Ovary (tissue), 9 donors: ENCODE data around the gene GTPBP6. TPM values are rescaled to one million over a fixed set of nuclear protein-coding genes. Genes with fewer than 3 reads are reported as not detected.

ENCODE experiments used
- DNase-seq, 5 donors: peaks; one replicate each; pipeline ENCODE4 v3.0.0-alpha.2; 2019 to 2020
- H3K27ac ChIP-seq, 2 donors: fragments of 200-600 bp; one replicate each; pipeline versions ENCODE4 v1.5.1 to v1.8.0; 2019 to 2022
- H3K27me3 ChIP-seq: fragments of 200-600 bp; one replicate; pipeline ENCODE4 v1.8.0; 2022
- H3K36me3 ChIP-seq: fragments of 200-600 bp; sonication (generic); one replicate; pipeline ENCODE4 v1.5.1; 2019
- H3K4me1 ChIP-seq: one replicate; pipeline ENCODE4 v1.8.1; 2013; ENCODE audit warnings: mild to moderate bottlenecking, moderate library complexity; ENCODE audit not compliant: insufficient read depth
- H3K4me3 ChIP-seq: fragments of 200-600 bp; sonication (generic); one replicate; pipeline ENCODE4 v1.5.1; 2017
- H3K9me3 ChIP-seq, 2 donors: fragments of 200-600 bp in 1 of 2; sonication (generic) in 1 of 2; one replicate each; pipeline versions ENCODE4 v1.5.1 to v1.8.1; 2013 to 2019; ENCODE audit warnings: mild to moderate bottlenecking in 1 of 2, moderate library complexity in 1 of 2
- CTCF ChIP-seq, 3 donors: fragments of 450-650 bp in 2 of 3; fragments of 200-600 bp in 1 of 3; IDR thresholded peaks; one replicate each; pipeline versions ENCODE4 v1.5.1 to v1.8.0; 2016 to 2022; ENCODE audit warnings: antibody characterized with exemption in 3 of 3, mild to moderate bottlenecking in 1 of 3
- EP300 ChIP-seq: sonication (generic); formaldehyde crosslinking; IDR thresholded peaks from one replicate; pipeline ENCODE4 v1.6.1; 2017; ENCODE audit warnings: antibody characterized with exemption
- POLR2A ChIP-seq: fragments of 450-650 bp; IDR thresholded peaks from one replicate; pipeline ENCODE4 v1.6.1; 2017; ENCODE audit warnings: antibody characterized with exemption, mild to moderate bottlenecking, moderate library complexity
- WGBS, 3 donors: extraction: QIAGEN DNeasy Blood & Tissue Kit in 1 of 3; methylation state at CpG; one replicate each; pipeline versions ENCODE4 v1.1.5 to v1.1.7; 2013 to 2017; 5-methylcytosine and 5-hydroxymethylcytosine counted together
- intact Hi-C, 4 donors: fragments of 100-400 bp; cut with DNase I; formaldehyde crosslinking; loops; one replicate each; pipeline versions ENCODE4 v1.11.0 to v1.15.1; 2022 to 2023
- polyA plus RNA-seq, 2 donors: library from polyadenylated mRNA; stranded (reverse); fragments of 200-250 nt in 1 of 2; fragments of 350-450 nt in 1 of 2; fragmentation: Illumina TruSeq in 1 of 2; extraction: RNeasy Lipid Tissue Mini Kit (QIAGEN cat#74804) in 1 of 2; gene quantifications; one replicate each; pipeline ENCODE4 v1.2.3, GENCODE V29; 2013 to 2014
- total RNA-seq, 7 donors: library from RNA; depleted of rRNA in 2 of 7; stranded (reverse); fragments of >200 nt in 2 of 7; fragmentation: NEBNext Ultra II Directional in 3 of 7; extraction: Animal tissue kit (Norgen Biotek cat#: 25700) in 3 of 7; gene quantifications; one replicate each; pipeline versions ENCODE4 v1.1.0 to v1.2.4, GENCODE V29; 2016 to 2023
- donor health status: DM: no; HTN: no; CAD: no; lungs with moderate emphysema.
- donor health status: DM: no; HTN: no; CAD: no.
- donor health status: Bipolar disorder and iron deficiency.
- donor health status: DM: yes; HTN: yes; CAD: no.
- donor health status: DM: no; HTN: no; CAD: no.
- donor health status: DM: yes; HTN: yes; CAD: no.

Gene GTPBP6
- total and polyA plus RNA-seq, 9 donors, result 7.1 to 69.0 (median 47.8) TPM

- H3K27me3 ChIP-seq, result no peaks in the 10 kb centered on the region
- DNase-seq, result no peak
- H3K9me3 ChIP-seq, result no peaks in the 10 kb centered on the region
- H3K4me1 ChIP-seq, result no peaks in the 10 kb centered on the region
- TF ChIP-seq POLR2A, result no peak
- TF ChIP-seq CTCF (IDR thresholded peaks at IDR 0.05), result no peak
- TF ChIP-seq EP300, result no peak
- no peaks in the 10 kb centered on the region for H3K36me3 ChIP-seq
- no peak overlapping the region for H3K4me3 ChIP-seq
- no peak overlapping the region for H3K27ac ChIP-seq
- WGBS, 3 donors, result 85 to 93% (median 88%) methylated on average over 8 of the region's 8 CpGs
- intact Hi-C loops, result no loop called here
Measured at GRCh38 chrX:300334-300733, 18.3 kb downstream of the GTPBP6 start.

- no peaks in the 10 kb centered on the region for H3K9me3 ChIP-seq
- H3K27me3 ChIP-seq, result no peaks in the 10 kb centered on the region
- no peak overlapping the region for H3K4me3 ChIP-seq
- WGBS, 3 donors, result 96 to 97% (median 97%) methylated on average over 36 of the region's 36 CpGs
- DNase-seq, result peak in 1 of 5 donors; percentile 22
- no peak for TF ChIP-seq CTCF (IDR thresholded peaks at IDR 0.05)
- no peak for TF ChIP-seq EP300
- TF ChIP-seq POLR2A, result no peak
- intact Hi-C loops, result no loop called here
- no peaks in the 10 kb centered on the region for H3K4me1 ChIP-seq
- no peak overlapping the region for H3K27ac ChIP-seq
- H3K36me3 ChIP-seq, result no peaks in the 10 kb centered on the region
Measured at GRCh38 chrX:298993-299392, 19.6 kb downstream of the GTPBP6 start.

GRCh38 chrX:295136-295535, 23.5 kb downstream of the GTPBP6 start:
- no peak overlapping the region for H3K27ac ChIP-seq
- 90 to 92% (median 90%) methylated on average over 21 of the region's 21 CpGs for WGBS, 3 donors
- no peaks in the 10 kb centered on the region for H3K36me3 ChIP-seq
- TF ChIP-seq CTCF (IDR thresholded peaks at IDR 0.05), result no peak
- H3K4me1 ChIP-seq, result no peaks in the 10 kb centered on the region
- H3K4me3 ChIP-seq, result no peak overlapping the region
- no peaks in the 10 kb centered on the region for H3K9me3 ChIP-seq
- intact Hi-C loops, result no loop called here
- no peaks in the 10 kb centered on the region for H3K27me3 ChIP-seq
- DNase-seq, result peak in 2 of 5 donors; percentile 17 to 26

GRCh38 chrX:292900-293897, 25.4 kb downstream of the GTPBP6 start:
- intact Hi-C loops, result no loop called here
- Histone ChIP-seq H3K4me3 (no peak overlapping the region), H3K4me1 (no peaks in the 10 kb centered on the region), H3K27me3 (no peaks in the 10 kb centered on the region), H3K36me3 (no peaks in the 10 kb centered on the region), H3K27ac (no peak overlapping the region), H3K9me3 (no peaks in the 10 kb centered on the region)
- DNase-seq, result peak in 2 of 5 donors; percentile 19 to 29
- 96 to 98% (median 97%) methylated on average over 47 of the region's 47 CpGs for WGBS, 3 donors
- TF ChIP-seq POLR2A (no peak), CTCF (IDR thresholded peaks at IDR 0.05) (no peak), EP300 (no peak)
